ENCODE results near the gene CCDC87.

DNA sequence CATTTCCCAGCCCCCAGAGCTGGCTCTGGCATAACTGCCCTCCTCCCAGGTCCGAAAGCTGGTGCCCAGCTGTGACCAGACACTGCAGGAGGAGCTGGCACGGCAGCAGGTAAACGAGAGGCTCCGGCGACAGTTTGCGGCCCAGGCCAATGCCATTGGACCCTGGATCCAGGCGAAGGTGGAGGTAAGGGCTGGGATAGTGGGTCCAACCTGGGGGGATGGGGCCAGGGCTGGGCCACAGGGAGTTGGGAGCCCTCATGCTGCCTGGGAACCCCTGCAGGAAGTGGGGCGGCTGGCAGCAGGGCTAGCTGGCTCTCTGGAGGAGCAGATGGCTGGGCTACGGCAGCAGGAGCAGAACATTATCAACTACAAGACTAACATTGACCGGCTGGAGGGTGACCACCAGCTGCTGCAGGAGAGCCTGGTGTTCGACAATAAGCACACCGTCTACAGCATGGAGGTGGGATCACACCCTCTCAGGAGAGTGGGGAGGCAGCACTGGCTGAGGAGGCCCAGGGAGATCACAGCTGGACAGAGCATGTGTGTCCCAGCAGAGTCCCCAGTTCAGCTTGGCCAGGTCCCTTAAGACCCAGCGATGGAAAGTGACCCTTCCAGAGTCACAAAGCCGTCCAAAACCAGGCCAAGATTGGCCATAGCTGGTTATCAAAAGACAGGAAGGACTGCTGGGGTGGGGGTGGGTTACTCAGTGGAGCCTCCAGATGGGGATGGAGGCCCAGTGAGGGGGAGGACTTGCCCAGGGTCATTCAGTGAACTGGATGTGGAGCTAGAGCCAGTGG lies 31.5 kb downstream of the CCDC87 start:
- TF ChIP-seq, protein P1, sequence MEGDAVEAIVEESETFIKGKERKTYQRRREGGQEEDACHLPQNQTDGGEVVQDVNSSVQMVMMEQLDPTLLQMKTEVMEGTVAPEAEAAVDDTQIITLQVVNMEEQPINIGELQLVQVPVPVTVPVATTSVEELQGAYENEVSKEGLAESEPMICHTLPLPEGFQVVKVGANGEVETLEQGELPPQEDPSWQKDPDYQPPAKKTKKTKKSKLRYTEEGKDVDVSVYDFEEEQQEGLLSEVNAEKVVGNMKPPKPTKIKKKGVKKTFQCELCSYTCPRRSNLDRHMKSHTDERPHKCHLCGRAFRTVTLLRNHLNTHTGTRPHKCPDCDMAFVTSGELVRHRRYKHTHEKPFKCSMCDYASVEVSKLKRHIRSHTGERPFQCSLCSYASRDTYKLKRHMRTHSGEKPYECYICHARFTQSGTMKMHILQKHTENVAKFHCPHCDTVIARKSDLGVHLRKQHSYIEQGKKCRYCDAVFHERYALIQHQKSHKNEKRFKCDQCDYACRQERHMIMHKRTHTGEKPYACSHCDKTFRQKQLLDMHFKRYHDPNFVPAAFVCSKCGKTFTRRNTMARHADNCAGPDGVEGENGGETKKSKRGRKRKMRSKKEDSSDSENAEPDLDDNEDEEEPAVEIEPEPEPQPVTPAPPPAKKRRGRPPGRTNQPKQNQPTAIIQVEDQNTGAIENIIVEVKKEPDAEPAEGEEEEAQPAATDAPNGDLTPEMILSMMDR (IDR thresholded peaks at IDR 0.05): no peak
- no peak for TF ChIP-seq EZH2 (IDR thresholded peaks at IDR 0.05)
